Thymus (tissue), 11 donors: ENCODE measurements around the gene ISLR2. TPM values are rescaled to one million over a fixed set of nuclear protein-coding genes. Genes with fewer than 3 reads are reported as not detected.
A peak's percentile ranks its signal among the peaks of the same experiment; 100 is the strongest.
"Not testable (repeated sequence)": the region's sequence is repeated elsewhere in the genome, so short reads cannot be mapped to it uniquely, and the experiment has no call there.

Source experiments
- DNase-seq, 9 donors: peaks; one replicate each; pipeline ENCODE4 v3.0.0-alpha.2; 2013; ENCODE audit warnings: low spot score in 9 of 9, low read depth in 6 of 9, missing footprints in 1 of 9
- H3K27ac ChIP-seq, 2 donors: one replicate each; pipeline ENCODE4 v1.5.1; 2013; ENCODE audit warnings: control low read depth in 1 of 2, low read depth in 1 of 2, low read length in 1 of 2, mild to moderate bottlenecking in 1 of 2, moderate library complexity in 1 of 2
- H3K27me3 ChIP-seq, 2 donors: one replicate each; pipeline ENCODE4 v1.5.1; 2013; ENCODE audit warnings: low read length in 1 of 2; ENCODE audit not compliant: control insufficient read depth in 2 of 2, insufficient read depth in 1 of 2
- H3K36me3 ChIP-seq, 2 donors: one replicate each; pipeline ENCODE4 v1.5.1; 2013; ENCODE audit warnings: low read length in 1 of 2, mild to moderate bottlenecking in 1 of 2, moderate library complexity in 1 of 2; ENCODE audit not compliant: control insufficient read depth in 2 of 2, insufficient read depth in 2 of 2
- H3K4me1 ChIP-seq, 2 donors: one replicate each; pipeline ENCODE4 v1.5.1; 2013; ENCODE audit warnings: low read length in 2 of 2; ENCODE audit not compliant: control insufficient read depth in 2 of 2, insufficient read depth in 2 of 2
- H3K4me3 ChIP-seq, 2 donors: one replicate each; pipeline ENCODE4 v1.5.1; 2013; ENCODE audit warnings: low read length in 2 of 2, control low read depth in 1 of 2, mild to moderate bottlenecking in 1 of 2
- H3K9me3 ChIP-seq, 2 donors: one replicate each; pipeline ENCODE4 v1.5.1; 2013; ENCODE audit warnings: low read length in 1 of 2, mild to moderate bottlenecking in 1 of 2; ENCODE audit not compliant: control insufficient read depth in 2 of 2, insufficient read depth in 1 of 2
- WGBS: extraction: QIAGEN DNeasy Blood & Tissue Kit; methylation state at CpG from one replicate; pipeline ENCODE4 v1.1.7; 2013; 5-methylcytosine and 5-hydroxymethylcytosine counted together
- polyA plus RNA-seq: library from polyadenylated mRNA; stranded (reverse); fragments of 200-250 nt; gene quantifications from one replicate; pipeline ENCODE4 v1.2.3, GENCODE V29; 2013
- total RNA-seq: library from RNA; stranded (reverse); fragments of 120-200 nt; gene quantifications from one replicate; pipeline ENCODE4 v1.2.4, GENCODE V29; 2013
- donor health status: healthy.

The ISLR2 gene
- total and polyA plus RNA-seq, 2 donors, result 0.19 to 0.98 TPM

DNA sequence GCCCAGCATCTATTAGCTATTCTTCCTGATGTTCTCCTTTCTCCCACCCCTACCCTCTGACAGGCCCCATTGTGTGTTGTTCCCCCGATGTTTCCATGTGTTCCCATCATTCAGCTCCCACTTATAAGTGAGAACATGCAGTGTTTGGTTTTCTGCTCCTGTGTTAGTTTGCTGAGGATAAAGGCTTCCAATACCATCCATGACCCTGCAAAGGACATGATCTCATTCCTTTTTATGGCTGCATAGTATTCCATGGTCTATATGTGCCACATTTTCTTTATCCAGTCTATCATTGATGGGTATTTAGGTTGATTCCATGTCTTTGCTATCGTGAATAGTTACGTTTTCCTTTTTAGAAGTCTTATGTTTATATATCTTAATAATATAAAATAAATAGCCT lies 30.0 kb downstream of the ISLR2 start:
- H3K27ac ChIP-seq, H3K27me3 ChIP-seq, H3K9me3 ChIP-seq, H3K36me3 ChIP-seq, H3K4me1 ChIP-seq, H3K4me3 ChIP-seq, DNase-seq: not testable (repeated sequence)
- 96% methylated on average over 3 of the region's 3 CpGs for WGBS

DNA sequence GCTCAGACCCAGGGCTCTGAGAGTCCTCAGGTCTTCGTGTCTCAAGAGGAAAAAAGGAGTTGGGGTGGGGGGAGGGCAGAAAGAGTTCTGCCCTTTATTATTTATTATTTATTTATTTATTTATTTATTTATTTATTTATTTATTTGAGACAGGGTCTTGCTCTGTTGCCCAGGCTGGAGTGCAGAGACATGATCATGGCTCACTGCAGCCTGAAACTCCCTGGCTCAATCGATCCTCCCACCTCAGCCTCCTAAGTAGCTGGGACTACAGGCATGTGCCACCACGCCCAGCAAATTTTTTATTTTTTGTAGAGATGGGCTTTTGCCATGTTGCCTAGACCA lies 31.8 kb downstream of the ISLR2 start:
- H3K4me3 ChIP-seq, H3K9me3 ChIP-seq: not testable (repeated sequence)
- 98% methylated on average over 3 of the region's 3 CpGs for WGBS

DNA sequence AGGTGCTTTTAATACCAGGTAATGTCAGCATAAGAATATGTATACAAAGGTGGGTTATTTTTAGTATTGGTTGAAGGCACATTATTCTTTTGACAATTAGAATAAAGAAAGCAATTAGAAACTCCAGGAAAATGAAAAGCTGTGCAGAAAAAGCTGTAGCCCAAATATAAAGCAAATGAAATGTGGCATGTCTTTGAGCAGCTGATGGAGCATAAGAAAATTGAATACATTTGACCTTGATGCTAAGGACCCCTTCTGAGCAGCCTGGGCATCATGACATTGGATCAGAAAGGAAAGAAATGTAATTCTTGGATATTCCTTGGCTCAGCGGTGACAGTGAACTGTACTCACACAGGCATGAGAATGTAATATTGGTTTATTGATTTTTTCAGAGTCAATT lies 35.1 kb downstream of the ISLR2 start:
- DNase-seq, result no peak
- no peak overlapping the region for H3K4me3 ChIP-seq
- H3K27ac ChIP-seq, result no peak overlapping the region
- H3K9me3 ChIP-seq, result no peaks in the 10 kb centered on the region
- no peaks in the 10 kb centered on the region for H3K27me3 ChIP-seq
- no peaks in the 10 kb centered on the region for H3K36me3 ChIP-seq
- 100% methylated on average over 1 of the region's 1 CpG for WGBS
- no peaks in the 10 kb centered on the region for H3K4me1 ChIP-seq

More for the DNA sequence above, 31.8 kb downstream of the ISLR2 start:
- H3K4me1 ChIP-seq, H3K27me3 ChIP-seq, H3K27ac ChIP-seq, H3K36me3 ChIP-seq, DNase-seq: not testable (repeated sequence)

DNA sequence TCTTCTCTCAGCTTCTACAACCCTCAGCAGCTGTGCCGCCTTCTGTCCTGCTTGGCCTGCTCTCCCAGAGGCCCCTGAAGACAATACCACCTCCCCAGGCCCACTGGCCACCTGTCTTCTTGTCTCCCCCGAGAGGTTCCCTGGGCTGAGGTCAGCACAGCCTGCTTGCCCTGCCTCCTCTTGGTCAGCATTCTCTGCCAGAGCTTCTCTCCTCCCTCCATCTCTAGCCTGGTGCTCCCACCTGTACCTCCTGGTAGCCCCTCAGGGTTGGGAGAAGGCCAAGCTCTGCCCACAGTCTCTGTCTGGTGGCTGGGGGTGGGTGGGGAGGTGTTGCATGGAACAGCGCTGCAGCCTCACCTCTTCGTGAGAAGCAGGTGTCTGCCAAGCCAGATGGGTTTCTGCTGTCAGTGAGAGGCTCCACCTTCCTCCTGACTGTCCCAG lies 37.5 kb downstream of the ISLR2 start:
- no peak for DNase-seq
- Histone ChIP-seq H3K4me1 (peaks cover 0 to 3% of the 10 kb centered on the region in 2 donors), H3K27ac (no peak overlapping the region), H3K4me3 (no peak overlapping the region), H3K9me3 (no peaks in the 10 kb centered on the region), H3K27me3 (no peaks in the 10 kb centered on the region), H3K36me3 (no peaks in the 10 kb centered on the region)
- whole genome bisulfite sequencing, result 82% methylated on average over 4 of the region's 4 CpGs

DNA sequence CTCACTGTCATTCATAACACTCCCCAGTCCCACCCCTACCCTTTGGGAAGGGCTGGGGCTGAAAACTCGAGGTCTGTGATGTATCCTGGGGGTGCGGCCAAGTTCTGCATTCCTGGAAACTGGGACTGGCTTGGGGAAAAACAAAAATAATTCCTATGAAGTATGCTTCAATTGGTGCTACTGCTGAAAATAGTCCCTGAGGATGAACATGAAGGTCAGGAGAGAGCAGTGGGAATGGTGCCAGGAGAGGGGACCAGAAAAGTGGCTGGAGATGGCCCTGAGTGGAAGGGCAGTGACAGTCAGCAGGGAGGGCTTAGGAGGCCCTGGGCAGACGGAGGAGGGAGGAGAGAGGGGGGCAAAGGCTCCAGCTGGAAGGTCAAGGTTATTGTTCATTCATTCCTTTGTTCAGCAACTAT lies 38.3 kb downstream of the ISLR2 start:
- DNase-seq, result no peak
- no peaks in the 10 kb centered on the region for H3K9me3 ChIP-seq

DNA sequence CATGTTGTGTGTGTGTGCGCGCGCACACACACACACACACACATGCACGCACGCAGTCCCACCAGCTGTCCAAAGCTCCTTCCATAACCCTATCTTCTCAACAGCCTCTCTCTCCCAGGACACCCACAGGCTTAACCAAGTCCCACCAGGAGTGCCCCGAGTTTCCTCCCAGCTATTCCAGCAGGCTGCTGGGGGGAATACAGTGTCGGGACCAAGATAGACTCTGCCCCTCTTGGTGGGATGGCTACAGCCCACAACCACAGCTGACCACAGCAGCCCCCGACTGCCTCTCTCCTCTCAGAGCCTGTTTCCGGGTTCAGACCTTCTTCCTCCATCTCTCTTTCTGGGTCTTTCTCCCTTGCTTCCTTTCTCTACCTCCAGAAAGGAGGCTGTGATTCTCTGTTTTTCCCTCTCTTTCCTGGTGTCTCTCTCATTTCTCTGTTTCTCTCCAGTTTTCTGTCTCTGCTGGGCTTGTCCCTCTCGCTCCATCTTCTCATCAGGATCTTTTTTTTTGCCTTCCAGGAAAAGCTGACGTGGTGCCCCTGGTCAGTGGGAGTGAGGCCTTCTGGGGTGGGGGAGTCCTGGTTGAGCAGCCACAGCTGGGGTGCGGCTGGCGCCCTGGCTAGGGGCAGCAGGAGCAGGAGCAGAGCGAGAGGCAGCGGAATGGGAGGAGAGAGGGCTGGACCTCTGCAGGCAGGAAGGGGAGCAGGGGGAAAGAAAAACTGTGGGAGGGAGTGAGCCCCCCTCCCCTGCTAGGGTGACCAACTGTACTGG lies 39.9 kb downstream of the ISLR2 start:
- H3K27me3 ChIP-seq, result no peaks in the 10 kb centered on the region
- H3K36me3 ChIP-seq, result no peaks in the 10 kb centered on the region
- WGBS, result 92% methylated on average over 15 of the region's 15 CpGs
- no peaks in the 10 kb centered on the region for H3K9me3 ChIP-seq
- H3K4me3 ChIP-seq, result no peak overlapping the region
- H3K27ac ChIP-seq, result no peak overlapping the region
- H3K4me1 ChIP-seq, result peaks cover 0 to 3% of the 10 kb centered on the region in 2 donors
- no peak for DNase-seq

More for the DNA sequence above, 38.3 kb downstream of the ISLR2 start:
- Histone ChIP-seq H3K4me1 (peaks cover 0 to 3% of the 10 kb centered on the region in 2 donors), H3K36me3 (no peaks in the 10 kb centered on the region), H3K27me3 (no peaks in the 10 kb centered on the region), H3K27ac (no peak overlapping the region), H3K4me3 (no peak overlapping the region)
- 79% methylated on average over 3 of the region's 3 CpGs for WGBS

DNA sequence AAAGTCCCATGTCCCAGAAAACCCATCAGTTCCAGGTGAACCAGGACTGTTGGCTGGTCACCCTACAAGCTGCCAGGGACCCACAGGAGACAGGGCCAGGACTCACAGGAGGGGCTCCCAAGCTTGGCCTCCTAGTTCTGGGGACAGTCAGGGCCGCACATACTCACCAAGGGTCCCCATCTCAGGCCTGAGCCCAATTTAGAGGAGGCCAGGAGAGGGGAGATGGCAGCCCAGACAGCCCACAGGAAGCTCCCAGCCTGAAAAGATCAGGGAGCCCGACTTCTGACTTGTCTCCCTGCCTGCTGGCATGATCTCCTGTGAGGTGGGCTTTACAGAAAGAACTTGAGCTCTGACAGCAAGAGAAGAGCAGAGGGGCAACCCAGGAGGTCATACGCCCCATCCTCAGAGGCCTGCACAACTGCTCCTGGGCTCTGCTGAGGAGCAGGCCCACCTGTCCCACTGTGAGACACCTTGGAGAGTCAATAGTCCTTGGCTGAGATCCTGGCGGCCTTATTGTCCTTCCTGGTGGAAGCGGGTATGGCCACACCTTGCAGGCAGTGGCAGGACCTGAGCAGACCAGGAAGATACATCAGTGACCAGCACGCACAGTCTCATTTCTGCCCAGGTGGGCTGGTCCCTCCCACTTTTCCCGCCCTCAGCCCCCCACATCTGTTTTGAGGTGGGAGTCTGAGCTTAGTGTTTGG lies 40.6 kb downstream of the ISLR2 start:
- Histone ChIP-seq H3K9me3 (no peaks in the 10 kb centered on the region), H3K4me1 (peaks cover 0 to 3% of the 10 kb centered on the region in 2 donors), H3K27ac (no peak overlapping the region), H3K36me3 (no peaks in the 10 kb centered on the region), H3K27me3 (no peaks in the 10 kb centered on the region), H3K4me3 (no peak overlapping the region)
- WGBS, result 89% methylated on average over 7 of the region's 7 CpGs
- no peak for DNase-seq

DNA sequence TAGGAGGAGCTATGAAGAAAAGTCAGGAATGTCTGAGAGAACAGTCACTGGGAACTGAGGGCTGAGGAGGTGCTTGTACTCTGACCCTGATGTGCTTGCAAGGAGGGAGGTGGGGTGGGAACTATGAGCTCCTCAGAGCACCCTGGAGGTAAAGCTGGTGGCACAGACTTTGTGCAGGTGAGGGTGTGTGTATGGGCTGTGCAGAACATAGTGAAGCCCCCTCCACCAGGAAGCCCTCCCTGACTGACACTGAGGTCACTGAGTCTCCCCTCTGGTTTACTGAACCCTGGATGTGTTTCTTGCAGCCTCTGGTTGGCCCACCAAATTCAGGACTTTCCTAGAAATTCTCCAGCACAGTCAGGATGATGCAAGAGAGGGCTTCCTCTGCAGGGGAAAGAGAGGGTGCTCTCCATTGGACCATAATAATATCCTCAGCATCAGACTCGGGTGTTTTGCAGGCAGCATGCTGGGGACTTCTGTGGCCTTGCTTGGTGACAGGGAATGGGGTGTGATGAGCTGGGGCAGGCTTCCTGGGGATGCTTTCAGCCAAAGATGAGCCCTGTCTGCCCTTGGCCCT lies 41.7 kb downstream of the ISLR2 start:
- H3K4me3 ChIP-seq, result no peak overlapping the region
- H3K4me1 ChIP-seq, result peaks cover 0 to 7% of the 10 kb centered on the region in 2 donors
- no peaks in the 10 kb centered on the region for H3K27me3 ChIP-seq
- no peaks in the 10 kb centered on the region for H3K36me3 ChIP-seq
- WGBS, result 91% methylated on average over 1 of the region's 1 CpG
- no peak for DNase-seq
- H3K9me3 ChIP-seq, result no peaks in the 10 kb centered on the region
- H3K27ac ChIP-seq, result peak overlapping the region in 1 of 2 donors; percentile 12

DNA sequence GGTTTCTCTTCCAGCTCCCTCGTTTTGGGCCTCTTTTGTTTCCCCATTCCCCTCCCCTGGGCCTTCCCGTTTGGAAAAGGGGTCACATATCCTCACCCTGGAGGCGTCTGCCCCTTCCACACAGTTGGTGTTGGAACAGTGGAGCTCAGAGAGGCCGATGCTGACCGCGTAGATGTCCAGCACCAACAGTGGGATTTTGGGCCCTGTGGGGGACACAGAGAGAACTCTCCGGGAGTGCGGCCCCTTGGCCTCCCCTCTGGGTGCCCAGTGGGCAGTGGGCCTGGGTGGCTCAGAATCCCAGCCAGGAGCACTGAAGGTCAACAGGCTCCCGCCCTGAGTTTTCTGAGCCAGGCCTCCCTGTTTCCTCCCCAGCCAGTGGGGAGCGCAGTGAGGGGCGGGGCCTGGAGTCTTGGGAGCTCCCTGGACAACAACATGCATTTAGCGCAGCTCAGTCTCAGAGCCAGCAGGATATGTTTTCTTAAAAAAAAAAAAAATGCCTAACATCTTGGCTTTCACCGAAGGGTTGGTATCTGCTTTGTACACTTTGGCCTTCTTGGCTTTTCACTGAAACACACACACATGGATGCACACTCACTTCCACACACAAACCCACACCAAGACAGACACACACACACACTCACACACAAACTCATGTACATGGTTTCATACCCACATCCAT lies 42.5 kb downstream of the ISLR2 start:
- H3K4me1 ChIP-seq, result peaks cover 0 to 7% of the 10 kb centered on the region in 2 donors
- peak overlapping the region in 1 of 2 donors; percentile 75 for H3K27ac ChIP-seq
- H3K4me3 ChIP-seq, result no peak overlapping the region
- no peak for DNase-seq
- H3K9me3 ChIP-seq, result no peaks in the 10 kb centered on the region
- WGBS, result 93% methylated on average over 13 of the region's 13 CpGs
- H3K27me3 ChIP-seq, result no peaks in the 10 kb centered on the region
- H3K36me3 ChIP-seq, result no peaks in the 10 kb centered on the region
